Myocyte (in vitro differentiated cells): Measurements from ENCODE around the gene LTC4S. TPM values are rescaled to one million over a fixed set of nuclear protein-coding genes. Genes with fewer than 3 reads are reported as not detected.
"Not testable (repeated sequence)": the region's sequence is repeated elsewhere in the genome, so short reads cannot be mapped to it uniquely, and the experiment has no call there.

Experiments used
- DNase-seq: peaks from one replicate; pipeline ENCODE4 v3.0.0-alpha.2; 2012; ENCODE audit warnings: low read depth
- polyA plus RNA-seq: library from polyadenylated mRNA; unstranded; fragments of >200 nt; gene quantifications from one replicate; pipeline ENCODE4 v1.2.1, GENCODE V29; 2012; ENCODE audit warnings: missing spikeins
- total RNA-seq: library from RNA; depleted of rRNA; stranded (reverse); fragments of >200 nt; gene quantifications from 2 replicates; pipeline ENCODE4 v1.2.3, GENCODE V29; 2014

Gene LTC4S, protein sequence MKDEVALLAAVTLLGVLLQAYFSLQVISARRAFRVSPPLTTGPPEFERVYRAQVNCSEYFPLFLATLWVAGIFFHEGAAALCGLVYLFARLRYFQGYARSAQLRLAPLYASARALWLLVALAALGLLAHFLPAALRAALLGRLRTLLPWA
- total RNA-seq: 0.94 and 1.0 TPM in 2 replicates
- polyA plus RNA-seq: 0.58 TPM

DNA sequence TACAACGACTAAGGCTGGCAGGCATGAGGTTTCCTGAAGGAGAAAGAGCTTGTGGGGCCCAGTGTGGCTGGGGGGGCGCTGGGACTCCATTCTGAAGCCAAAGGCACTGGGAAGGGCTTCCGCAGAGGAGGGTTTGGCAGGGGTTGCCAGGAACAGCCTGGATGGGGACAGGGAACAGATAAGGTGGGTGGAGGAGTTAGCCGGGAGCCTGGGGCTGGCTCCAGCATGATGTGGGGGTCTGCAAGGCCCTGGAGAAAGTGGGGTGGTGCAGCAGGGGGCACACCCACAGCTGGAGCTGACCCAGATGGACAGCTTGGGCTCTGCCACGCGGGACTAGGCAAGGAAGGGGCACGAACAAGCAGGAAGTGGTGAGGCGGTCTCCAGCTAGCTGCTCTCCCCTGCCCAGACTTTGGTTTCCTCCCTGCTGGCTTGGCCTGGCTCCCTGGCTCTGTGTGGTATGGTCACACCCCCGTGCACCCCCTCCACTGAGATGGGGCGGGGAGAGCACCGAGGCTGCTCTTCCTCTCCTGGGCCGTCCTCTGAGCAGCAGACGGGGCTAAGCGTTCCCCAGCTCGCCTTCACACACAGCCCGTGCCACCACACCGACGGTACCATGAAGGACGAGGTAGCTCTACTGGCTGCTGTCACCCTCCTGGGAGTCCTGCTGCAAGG is at the start of gene LTC4S:
Gene LTC4S (plus strand): TSS at position 519 of the 672 bp plus-strand sequence. CDS start 95 bp downstream, at position 614.
- peak; percentile 39 for DNase-seq

DNA sequence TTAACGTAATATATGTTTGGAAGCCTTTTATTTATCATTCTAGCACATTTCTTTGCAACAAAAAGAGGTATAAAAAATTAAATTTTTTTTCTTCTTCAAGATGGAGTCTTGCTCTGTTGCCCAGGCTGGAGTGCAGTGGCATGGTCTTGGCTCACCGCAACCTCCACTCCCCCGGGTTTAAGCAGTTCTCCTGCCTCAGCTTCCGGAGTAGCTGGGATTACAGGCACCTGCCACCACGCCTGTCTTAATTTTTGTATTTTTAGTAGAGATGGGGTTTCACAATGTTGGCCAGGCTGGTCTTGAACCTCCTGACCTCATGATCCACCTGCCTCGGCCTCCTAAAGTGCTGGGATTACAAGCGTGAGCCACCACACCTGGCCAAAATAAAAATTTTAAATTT is 49.7 kb upstream of the LTC4S start:
- DNase-seq: not testable (repeated sequence)

DNA sequence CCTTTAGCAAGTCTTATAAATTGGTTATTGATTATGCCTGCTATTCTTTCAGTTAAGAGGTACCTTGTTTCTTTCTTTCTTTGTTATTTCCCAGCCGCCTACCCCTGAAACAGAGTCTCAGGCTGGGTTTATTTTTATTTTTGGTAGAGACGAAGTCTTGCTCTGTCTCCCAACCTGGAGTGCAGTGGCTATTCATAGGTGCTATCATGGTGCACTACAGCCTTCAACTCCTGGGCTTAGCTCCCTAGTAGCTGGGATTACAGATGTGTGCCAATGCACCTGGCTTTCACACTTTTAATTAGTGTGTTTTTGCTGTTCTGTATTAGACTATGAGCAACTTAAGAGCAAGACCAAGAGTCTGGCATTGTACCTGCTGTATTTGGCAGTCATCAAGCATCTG is 46.9 kb upstream of the LTC4S start:
- DNase-seq: no peak

DNA sequence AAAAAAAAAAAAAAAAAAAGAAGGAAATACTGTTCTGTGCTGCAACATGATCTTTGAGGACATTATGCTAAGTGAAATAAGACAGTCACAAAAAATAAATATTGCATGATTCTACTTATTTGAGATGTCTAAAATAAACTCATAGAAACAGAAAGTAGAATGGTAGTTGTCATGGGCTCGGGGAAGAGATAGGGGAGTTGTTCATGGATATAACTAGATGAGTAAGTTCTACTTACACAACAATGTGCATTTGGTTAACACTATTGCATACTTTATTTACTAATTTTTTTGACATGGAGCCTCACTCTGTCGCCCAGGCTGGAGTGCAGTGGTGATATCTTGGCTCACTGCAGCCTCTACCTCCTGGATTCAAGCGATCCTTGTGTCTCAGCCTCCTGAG is 46.0 kb upstream of the LTC4S start:
- no peak for DNase-seq

DNA sequence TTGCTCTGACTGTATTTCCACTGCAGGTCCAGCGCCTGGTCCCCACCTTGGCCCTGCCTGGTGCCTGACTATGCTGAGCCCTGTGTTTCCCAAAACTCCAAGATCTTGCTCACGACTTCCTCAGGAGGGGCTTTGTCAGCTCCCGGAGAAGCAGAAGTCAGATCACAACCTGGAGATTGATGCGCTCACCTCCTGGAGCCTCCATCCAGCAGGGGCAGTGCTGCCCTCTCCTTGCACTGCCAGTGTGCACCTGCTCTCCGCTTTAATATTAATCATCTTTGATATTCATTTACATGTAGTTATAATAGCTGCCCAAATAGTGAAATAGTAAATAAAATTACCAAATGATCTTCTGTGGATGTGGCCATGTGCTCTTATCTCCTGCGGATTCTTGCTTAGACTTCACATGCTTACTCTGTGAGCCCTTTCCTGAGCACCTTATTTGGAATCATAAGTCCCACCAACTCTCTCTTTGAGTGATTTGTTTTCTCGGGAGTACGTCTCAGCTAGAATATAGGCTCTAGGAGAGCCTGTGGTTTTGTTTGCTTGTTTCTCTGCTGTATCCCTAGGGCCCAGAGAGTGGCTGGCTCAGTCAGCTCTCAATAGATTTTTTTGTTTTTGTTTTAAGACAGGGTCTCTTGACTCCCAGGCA is 43.8 kb upstream of the LTC4S start:
- DNase-seq: no peak

DNA sequence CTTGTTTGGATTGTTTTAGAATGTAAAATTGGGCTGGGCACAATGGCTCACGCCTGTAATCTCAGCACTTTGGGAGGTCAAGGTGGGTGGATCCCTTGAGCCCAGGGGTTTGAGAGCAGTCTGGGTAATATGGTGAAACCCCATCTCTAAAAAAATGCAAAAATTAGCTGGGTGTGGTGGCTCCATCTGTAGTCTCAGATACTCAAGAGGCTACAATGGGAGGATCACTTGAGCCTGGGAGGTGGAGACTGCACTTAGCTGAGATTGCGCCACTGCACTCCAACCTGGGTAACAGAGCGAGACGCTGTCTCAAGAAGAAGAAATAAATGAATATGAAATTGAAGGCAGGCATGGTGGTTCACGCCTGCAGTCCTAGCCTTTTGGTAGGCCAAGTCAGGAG is 39.8 kb upstream of the LTC4S start:
- no peak for DNase-seq

DNA sequence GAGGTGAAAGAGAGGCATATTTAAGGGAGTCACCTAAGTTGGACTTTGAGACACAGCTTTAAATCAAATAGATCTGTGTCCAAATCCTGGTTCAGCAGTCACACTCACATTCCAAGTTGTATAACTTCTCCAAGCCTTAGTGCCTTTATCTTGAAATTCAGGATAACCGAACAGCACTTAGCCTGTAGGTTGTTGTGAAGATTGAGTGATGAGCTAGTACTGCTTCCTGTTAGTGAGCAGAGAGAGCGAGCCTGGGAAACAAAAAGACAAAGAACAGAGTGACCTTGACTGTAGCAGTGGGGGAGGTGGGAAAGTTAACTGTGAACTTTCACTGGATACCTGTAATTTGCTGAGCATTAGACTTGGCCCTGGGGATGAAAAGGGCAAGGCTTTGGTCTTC is 38.8 kb upstream of the LTC4S start:
- no peak for DNase-seq

DNA sequence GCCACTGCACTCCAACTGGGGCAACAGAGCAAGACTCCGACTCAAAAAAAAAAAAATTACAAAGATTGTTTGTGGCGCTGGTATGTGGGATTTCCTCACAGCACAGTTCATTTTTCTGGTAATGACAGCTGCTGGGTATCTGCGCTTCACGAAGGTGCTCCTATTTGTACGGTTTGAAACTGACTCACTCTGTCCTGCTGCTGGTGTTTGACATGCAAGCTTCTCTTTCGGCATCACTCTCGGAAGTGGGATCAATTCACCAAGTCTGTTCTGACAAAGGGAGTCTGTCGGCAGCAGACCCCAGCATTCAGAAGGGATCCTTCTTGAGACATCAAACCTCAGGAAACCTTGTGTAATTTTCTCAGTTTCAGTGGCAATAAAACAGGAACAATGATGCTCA is 34.8 kb upstream of the LTC4S start:
- DNase-seq: no peak

DNA sequence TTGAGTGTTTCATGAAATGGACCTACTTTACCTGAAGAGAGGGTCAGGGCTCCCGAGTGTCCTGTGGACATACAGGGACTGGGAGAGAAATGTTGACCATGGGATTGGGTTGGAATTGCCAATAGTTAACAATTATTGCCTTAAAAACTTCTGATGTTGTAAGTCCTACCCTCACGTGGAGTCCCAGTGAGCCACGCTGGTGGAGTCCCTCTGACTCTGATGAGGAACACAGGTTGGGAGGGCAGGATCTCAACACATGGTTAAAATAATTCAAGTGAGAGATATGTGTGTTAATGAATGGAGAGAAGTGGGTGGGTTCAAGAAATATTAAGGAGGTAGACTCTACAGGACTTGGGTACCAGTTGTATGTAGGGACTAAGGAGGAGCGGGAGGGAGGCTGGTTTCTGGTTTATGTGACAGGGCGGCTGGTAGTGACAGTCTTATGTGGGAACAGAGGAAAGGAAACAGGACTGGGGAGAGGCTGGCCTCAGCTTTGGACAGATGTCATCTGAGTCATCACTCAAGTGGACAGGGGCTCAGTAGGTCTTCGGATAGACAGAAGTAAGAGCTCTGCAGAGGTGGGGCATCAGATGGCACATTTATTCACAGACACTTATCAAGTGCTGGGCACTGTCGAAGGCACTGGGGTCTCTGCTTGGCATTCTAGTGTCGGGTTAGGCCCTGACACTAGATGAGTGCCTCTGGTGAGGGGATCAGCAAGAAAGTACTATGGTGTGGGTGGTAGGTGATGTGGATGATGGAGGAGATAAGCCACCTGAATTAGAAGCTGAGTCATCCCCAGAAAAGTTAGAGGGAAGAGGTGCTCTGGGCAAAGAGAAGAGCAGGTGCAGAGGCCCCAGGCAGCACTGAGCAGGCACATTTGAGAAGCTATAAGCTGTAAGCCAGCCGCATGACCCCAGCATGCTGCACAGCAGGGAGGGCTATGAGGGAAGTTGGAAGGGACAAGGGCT is 33.9 kb upstream of the LTC4S start:
- peak; percentile 74 for DNase-seq

DNA sequence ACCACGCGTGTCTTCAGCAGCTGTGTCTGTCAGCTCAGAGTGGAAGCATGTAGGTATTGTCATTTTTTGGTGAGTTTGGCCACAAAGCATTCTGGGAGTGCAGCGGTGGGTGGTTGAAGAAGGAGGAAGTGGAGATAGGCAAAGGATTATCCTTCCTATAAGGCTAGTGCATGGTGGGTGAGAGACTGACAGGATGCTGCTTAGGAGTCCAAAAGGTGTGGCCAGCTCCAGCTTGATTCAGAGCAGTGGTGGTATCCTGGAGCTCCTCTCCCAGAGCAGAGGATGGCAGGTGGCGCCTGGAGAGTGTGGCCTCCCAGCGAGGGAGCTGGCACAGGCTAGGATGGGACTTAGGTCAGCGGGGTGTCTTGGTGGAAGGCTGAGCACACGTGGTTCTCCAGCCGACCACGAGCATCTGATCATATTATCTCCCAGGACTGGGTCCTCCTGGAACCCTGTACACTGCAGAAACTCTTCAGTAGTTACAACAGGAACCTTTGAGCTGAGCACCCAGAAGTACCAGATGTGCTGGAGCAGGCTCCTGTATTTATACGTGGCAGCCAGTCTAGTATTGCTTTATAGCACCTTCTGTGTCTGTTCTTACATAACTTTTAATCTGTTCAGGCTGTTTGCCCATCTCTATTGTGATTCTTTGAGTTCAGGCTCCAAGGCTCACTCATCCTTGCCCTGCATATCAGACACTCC is 31.6 kb upstream of the LTC4S start:
- DNase-seq: peak; percentile 78

DNA sequence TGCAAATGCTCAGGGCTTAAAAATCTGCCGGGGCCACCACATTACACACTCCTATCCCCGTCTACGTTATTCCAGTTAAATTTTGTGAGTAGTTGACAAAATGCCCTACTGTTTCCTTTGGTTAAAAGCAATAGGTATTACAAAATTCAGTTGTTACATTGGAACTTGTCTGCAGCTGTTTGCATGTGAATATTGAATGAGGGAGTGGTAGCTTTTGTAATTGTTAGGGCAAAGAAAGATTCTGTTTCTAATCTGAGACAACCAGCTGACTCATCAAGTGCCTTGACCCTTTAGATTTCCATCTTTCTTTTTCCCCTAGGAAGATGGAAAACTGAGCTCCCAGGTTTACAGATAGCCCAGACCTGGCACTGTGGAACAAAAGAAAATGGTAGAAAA is 31.0 kb upstream of the LTC4S start:
- peak; percentile 59 for DNase-seq

DNA sequence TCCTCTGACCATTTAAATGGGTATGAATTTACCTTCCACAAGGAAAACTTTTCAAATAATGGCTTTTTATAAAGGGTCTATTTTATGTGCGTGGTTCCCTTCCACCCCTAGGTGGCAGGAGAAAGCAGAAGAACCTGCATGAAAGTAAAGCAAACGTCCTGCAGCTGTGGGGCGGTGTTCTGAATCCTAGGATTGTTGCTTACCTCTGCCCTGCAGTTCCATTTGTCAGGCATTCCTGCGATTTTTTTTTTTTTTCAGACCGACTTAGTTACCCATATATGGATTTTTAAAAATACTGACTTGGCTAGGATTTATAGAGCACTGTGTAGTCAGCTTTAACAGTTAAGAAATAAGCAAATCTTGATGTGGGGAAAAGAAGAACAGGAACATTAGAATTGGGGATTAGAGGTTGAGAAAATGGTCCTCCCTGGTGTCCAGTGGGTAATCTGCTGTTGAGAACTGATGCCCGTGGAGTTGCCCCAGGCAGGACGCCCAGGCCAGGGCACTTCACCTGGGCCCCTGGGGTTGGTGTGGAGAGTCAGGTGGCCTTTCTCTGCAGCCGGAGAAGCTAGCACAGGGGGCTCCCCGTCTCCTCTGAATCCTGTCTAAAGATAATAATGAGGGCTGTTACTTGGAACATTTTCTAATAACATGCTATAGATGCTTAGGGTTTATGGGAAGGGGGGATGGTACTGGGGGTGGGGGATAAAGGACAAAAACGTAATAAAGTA is 30.4 kb upstream of the LTC4S start:
- peak; percentile 73 for DNase-seq

DNA sequence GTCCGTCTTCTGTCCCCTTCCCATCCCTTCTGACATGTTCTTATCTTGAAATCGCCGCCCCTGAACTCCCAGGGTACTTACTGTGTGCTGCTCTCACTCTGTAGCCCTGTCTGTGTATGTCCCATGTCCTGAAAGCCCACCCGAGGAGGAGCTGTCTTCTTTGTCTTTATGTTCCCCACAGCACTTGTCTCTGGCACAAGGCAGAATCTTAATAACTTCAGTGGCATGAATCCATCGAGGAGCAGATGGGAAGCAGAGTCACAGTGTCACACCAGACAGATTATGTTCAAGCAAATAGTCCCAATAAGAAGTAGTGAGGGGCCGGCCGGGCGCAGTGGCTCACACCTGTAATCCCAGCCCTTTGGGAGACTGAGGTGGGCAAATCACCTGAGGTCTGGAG is 29.7 kb upstream of the LTC4S start:
- DNase-seq: no peak

DNA sequence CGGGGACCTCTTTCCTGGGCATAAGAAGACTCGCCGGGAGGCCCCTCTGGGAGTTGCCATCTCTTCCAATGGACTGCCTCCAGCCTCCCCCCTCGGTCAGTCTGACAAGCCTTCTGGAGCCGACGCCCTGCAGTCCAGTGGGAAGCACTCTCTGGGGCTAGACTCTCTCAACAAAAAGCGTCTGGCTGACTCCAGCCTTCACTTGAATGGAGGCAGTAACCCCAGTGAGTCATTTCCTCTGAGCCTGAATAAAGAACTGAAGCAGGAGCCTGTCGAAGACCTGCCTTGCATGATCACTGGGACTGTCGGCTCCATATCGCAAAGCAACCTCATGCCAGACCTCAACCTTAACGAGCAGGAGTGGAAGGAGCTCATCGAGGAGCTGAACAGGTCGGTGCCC is 28.4 kb upstream of the LTC4S start:
- DNase-seq: peak; percentile 70

DNA sequence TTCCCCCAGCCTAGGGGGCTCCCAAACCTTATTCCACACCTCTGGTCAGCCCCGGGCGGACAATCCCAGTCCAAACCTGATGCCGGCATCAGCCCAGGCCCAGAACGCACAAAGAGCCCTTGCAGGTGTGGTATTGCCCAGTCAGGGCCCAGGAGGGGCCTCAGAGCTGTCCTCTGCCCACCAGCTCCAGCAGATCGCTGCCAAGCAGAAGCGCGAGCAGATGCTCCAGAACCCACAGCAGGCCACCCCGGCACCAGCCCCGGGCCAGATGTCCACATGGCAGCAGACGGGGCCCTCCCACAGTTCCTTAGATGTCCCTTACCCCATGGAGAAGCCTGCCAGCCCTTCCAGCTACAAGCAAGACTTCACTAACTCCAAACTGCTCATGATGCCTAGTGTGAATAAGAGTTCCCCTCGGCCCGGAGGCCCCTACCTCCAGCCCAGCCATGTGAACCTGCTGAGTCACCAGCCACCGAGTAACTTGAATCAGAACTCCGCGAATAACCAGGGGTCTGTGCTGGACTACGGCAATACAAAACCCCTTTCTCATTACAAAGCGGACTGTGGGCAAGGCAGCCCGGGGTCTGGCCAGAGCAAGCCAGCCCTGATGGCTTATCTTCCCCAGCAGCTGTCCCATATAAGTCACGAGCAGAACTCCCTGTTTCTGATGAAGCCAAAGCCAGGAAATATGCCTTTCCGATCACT is 27.6 kb upstream of the LTC4S start:
- peak; percentile 49 for DNase-seq

DNA sequence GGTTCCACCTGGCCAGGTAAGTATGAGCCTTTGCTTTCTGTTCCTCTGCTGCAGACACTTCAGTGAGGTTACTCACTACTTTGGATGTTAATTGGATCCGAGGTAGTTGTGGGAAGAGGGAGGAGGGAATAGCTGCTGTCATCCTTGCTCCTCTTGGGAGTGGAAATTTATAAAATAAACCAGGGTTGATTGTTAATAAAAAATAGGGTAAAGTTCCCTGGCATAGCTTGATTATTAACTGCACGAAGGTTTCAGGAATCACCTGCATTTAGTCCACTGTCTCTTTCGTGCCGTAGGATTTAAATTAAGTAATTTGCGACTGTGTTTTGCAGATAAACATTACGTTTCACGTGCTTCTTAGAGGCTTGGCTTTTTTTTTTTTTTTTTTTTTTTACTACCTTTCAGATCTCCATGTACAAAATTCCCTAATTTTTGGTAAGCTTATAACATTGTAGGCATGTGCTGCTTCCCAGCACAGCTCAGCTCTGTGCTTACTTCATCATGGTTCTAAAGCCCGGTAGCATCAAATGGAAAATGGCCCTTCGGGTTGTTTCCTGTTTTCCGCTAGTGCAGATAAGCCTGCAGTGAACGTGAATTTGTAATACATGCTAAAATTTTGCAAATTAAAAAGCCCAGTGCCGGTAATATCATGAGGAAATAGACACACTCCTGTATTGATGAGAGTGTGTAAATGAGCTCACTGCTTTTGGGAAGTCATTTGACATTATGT is 26.9 kb upstream of the LTC4S start:
- DNase-seq: no peak

DNA sequence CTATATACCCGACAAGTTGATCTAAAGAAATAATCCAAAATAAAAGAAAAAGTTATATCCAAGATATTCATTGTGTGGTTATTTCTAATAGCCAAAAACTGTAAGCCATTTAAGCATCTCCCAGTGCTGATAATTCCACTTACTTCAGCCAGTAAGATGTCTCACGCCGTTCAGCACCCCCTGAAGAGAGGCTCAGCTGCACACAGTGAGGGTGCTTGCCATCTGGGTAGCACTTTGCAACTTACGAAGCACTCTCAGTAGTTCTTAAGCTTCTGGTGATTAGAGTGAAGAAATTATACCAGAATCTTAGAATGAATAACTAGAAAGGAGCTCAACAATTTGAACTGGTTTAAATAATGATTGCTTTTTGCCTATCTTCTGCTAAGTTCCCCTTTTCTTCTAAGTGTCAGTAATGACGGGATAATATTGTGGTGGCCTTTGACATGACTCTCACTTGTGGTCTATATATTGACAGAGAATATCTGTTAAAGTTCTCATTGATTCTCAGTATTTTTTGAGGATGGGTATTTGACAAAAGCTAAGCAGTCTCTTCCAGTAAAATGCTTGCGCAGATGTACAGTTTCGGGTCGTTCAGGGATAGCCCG is 26.2 kb upstream of the LTC4S start:
- DNase-seq: no peak

DNA sequence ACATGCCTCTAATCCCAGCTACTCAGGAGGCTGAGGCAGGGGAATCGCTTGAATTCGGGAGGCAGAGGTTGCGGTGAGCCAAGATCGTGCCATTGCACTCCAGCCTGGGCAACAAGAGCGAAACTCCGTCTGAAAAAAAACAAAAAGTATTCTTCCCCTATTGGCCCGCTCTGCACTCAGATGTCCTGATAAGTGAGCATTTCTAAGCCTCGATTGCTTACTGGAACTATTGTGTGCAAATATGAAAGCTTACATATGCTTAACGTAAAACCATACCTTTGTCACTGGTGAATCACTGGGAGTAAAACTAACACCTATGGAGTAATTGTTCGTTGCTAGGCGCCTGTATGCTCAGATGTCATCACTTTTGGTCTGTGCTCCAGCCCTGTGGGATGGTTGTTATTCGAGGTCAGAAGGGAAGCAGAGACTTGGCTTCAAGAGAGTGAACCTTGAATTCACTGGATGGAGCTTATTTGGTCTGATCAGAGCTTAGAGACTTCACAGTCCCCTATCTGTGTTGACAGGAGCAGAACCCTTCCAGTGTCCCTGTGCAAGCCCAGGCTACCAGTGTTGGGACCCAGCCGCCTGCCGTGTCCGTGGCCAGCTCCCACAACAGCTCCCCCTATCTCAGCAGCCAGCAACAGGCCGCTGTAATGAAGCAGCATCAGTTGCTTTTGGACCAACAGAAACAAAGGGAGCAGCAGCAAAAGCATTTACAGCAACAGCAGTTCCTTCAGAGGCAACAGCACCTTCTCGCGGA is 25.3 kb upstream of the LTC4S start:
- DNase-seq: no peak
